Natural killer cell treated with Interleukin-12 subunit alpha and Interleukin-12 subunit beta and Interleukin-15 and Interleukin-18, amount 100 ng/mL, for 72 hours (primary cell): Measurements from ENCODE around the gene PCYOX1L. TPM values are rescaled to one million over a fixed set of nuclear protein-coding genes. Genes with fewer than 3 reads are reported as not detected.

ENCODE experiments used
- ATAC-seq, 2 donors: fragments of 150-1000 bp; cut with Tn5 transposase in 1 of 2; sonication (Bioruptor Pico), chemical (Tn5 transposase) in 1 of 2; 2 replicates each; pipeline ENCODE4 v1.10.0; 2021
- DNase-seq: peaks from one replicate; pipeline ENCODE4 v3.0.0; 2022; ENCODE audit warnings: low spot score
- H3K27ac Mint-ChIP-seq, 2 donors: 1 replicate in 1 of 2; 2 replicates in 1 of 2; pipeline ENCODE4 v1.8.0; 2022; ENCODE audit warnings: mixed read lengths in 2 of 2, mild to moderate bottlenecking in 1 of 2, moderate library complexity in 1 of 2
- H3K27me3 Mint-ChIP-seq, 2 donors: 1 replicate in 1 of 2; 2 replicates in 1 of 2; pipeline ENCODE4 v1.8.0; 2022; ENCODE audit warnings: mixed read lengths in 2 of 2
- H3K36me3 Mint-ChIP-seq: one replicate; pipeline ENCODE4 v1.8.0; 2022; ENCODE audit warnings: mixed read lengths
- H3K4me1 Mint-ChIP-seq, 2 donors: 1 replicate in 1 of 2; 2 replicates in 1 of 2; pipeline ENCODE4 v1.8.0; 2022; ENCODE audit warnings: low read depth in 2 of 2, mixed read lengths in 2 of 2, mild to moderate bottlenecking in 1 of 2
- H3K4me3 Mint-ChIP-seq: one replicate; pipeline ENCODE4 v1.8.0; 2022; ENCODE audit warnings: mixed read lengths
- H3K9me3 Mint-ChIP-seq: 2 replicates; pipeline ENCODE4 v1.8.0; 2022; ENCODE audit warnings: mixed read lengths
- total RNA-seq, 2 donors: library from RNA; stranded (reverse); gene quantifications; one replicate each; pipeline ENCODE4 v1.2.3, GENCODE V29; 2022

The PCYOX1L gene
- total RNA-seq, 2 donors from 2014 or later = 13.1 to 31.6 TPM

- Mint-ChIP-seq H3K27me3 (no peaks in the 10 kb centered on the region), H3K4me1 (no peaks in the 10 kb centered on the region), H3K36me3 (no peaks in the 10 kb centered on the region), H3K4me3 (no peak overlapping the region), H3K27ac (no peak overlapping the region), H3K9me3 (no peaks in the 10 kb centered on the region)
- ATAC-seq = no peak
- no peak for DNase-seq
Measured at GRCh38 chr5:149415066-149415967, 57.5 kb downstream of the PCYOX1L start.

DNA sequence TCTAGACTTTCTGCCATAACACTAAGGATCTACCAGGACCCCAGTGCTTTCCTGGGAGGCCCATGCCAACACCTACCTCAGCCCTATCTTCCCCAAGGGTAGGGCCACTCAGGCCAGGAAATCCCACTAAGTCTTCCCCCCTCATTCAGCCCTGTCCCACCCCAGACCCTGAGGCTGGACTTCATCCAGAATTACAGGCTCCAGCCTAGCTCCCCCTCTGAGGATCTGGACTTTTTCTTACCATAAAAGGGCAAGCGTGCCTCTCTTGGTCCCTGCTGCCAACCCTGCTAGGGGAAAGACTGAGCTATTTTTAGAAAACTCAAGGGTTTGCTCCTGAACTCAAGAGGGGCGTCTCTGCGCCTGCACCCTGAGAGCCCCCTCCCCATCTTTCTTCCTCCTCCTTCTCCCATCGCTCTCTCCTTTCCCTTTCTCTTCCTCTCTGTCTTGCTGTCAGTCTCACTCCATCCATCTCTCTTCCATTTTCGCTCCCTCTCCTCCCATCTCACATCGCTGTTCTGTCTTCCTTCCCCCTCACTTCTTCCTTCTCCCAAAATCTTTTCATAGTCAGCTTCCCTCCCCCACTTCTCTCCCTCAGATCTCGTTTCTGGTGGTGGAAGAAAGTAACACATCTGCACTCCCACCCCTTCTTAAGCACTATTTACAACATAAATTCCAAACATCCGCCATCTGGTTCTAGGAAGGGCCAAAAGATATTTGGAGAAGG lies 59.3 kb downstream of the PCYOX1L start:
- no peaks in the 10 kb centered on the region for H3K36me3 Mint-ChIP-seq

DNA sequence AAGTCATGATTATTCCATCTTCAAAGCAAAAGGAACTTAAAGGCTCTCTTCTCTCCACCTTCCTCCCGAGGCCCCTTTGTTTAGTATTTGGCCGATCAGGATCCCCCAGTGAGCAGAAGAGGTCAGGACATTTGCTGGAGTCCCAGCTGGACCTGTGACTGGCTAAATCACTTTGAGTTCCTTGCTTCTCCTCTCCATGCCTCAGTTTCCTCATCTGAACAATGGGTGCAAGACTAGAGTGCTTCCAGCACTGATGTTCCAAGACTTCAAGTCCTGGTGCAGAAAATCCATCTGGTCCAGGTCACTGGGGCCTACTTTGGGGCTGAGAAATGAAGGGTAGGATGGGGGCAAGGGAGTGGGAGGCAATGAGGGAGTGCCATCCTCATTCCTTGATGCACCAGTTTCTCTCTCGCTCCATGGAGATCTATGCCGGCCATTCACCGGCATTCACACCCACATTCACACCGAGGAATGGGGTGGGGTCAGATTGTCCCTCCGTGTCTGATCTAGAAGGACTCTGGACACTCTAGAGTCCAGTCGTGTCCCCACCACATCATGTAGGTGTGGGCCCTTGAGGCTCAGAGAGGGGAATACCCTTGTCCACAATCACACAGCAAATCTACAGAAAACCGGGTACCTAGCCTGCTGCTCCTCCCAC lies 60.0 kb downstream of the PCYOX1L start:
- Mint-ChIP-seq H3K9me3 (no peaks in the 10 kb centered on the region), H3K27ac (no peak overlapping the region), H3K36me3 (no peaks in the 10 kb centered on the region)

More for the DNA sequence above, 59.3 kb downstream of the PCYOX1L start:
- Mint-ChIP-seq H3K27me3 (peaks cover 0 to 2% of the 10 kb centered on the region in 2 donors), H3K4me3 (no peak overlapping the region), H3K9me3 (no peaks in the 10 kb centered on the region), H3K4me1 (no peaks in the 10 kb centered on the region), H3K27ac (no peak overlapping the region)
- DNase-seq (no peak), ATAC-seq (no peak)

DNA sequence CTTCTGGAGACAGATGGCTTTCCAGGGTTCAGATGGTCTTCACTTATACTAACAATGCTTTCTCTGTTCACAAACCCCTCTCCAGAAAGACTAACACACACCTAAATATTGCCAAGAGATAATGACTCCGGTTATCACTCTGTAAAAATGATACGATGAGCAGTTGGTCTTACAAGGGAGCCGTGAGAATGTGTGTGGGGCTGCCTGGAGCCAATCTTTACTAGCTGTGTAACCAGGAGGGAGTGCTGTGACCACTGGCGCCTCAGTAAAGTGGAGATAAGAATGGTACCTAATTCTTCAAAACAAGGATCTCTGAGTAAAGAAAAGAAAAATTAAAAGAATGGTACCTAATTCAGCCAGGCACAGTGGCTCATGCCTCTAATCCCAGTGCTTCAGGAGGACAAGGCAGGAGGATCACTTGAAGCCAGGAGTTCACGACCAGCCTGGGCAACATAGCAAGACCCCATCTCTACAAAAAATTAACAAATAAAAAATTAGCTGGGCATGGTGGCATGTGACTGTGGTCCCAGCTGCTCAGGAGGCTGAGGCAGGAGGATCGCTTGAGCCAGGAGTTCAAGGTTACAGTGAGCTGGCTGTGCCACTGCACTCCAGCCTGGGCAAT lies 61.2 kb downstream of the PCYOX1L start:
- no peaks in the 10 kb centered on the region for H3K36me3 Mint-ChIP-seq
- no peak for ATAC-seq

More for the DNA sequence above, 60.0 kb downstream of the PCYOX1L start:
- Mint-ChIP-seq H3K4me1 (no peaks in the 10 kb centered on the region), H3K27me3 (peaks cover 0 to 3% of the 10 kb centered on the region in 2 donors), H3K4me3 (no peak overlapping the region)
- DNase-seq (no peak), ATAC-seq (no peak)

More for the DNA sequence above, 61.2 kb downstream of the PCYOX1L start:
- Mint-ChIP-seq H3K9me3 (no peaks in the 10 kb centered on the region), H3K4me3 (no peak overlapping the region), H3K4me1 (no peaks in the 10 kb centered on the region), H3K27ac (no peak overlapping the region), H3K27me3 (peaks cover 0 to 3% of the 10 kb centered on the region in 2 donors)
- DNase-seq = no peak

Other genes starting within 250 kb of the PCYOX1L start
- gene ABLIM3, start 216.6 kb upstream of the PCYOX1L start, total RNA-seq = not detected
- under 1 TPM; 0.33 to 0.95 TPM for gene AFAP1L1, start 86.2 kb upstream of the PCYOX1L start, total RNA-seq
- gene GRPEL2, start 12.5 kb upstream of the PCYOX1L start, total RNA-seq = 10 to 100 TPM; 23.6 to 36.8 TPM
- not detected for gene IL17B, start 21.2 kb downstream of the PCYOX1L start, total RNA-seq
- 100 to 1,000 TPM; 173 to 237 TPM for gene CSNK1A1, start 193.4 kb downstream of the PCYOX1L start, total RNA-seq
- under 1 TPM in 1 of 2 donors, not detected in 1; 0.67 TPM for gene ARHGEF37, start 223.5 kb downstream of the PCYOX1L start, total RNA-seq